HG03039 (cell line): ENCODE measurements around the gene SUPT3H.

ENCODE experiments used
- ATAC-seq: cut with Tn5 transposase; IDR thresholded peaks from one replicate; pipeline ENCODE4 v1.9.1; 2021; ENCODE audit warnings: mild to moderate bottlenecking, moderate library complexity; ENCODE audit not compliant: unreplicated experiment

SUPT3H gene

DNA sequence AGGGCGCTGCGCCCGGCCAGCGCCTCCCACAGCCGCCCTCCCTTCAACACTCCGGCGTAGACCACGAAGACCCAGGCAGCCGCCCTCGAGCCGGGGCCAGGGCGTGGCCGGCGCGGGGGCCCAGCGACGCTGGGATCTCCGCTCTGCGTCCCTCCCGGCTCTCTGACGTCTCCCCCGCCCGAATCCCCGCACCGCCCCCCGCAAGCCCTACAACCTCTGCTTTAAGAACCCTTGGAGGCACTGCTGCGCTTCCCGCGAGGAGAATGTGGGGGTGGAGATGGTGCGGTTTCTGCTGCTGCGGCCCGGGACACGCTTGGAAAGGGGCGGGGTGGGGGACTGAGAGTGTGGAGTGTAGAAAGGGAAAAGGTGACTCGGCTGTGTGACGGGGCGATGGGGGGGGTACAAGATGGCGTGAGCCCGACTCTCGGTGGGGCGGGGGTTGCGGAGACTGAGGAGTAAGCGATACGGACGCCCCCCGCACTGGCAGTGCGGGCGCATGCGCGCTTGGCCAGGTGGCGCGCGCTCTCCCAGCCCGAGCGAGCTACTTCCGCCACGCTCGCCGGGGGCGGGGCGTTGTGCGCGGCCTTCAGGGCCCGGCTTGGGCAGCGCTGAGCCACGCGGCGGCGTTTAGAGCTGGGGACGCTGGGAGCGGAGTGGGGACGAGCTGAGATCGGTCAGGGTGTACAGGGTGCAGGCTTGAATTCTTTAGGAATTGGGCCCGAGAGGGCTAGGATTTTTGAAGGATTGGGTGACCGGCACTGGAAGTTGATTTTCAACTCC, at the start of gene SUPT3H:
TSS of gene SUPT3H (minus strand) at position 381 of the 780 bp plus-strand sequence.
- peak; percentile 94 for ATAC-seq

DNA sequence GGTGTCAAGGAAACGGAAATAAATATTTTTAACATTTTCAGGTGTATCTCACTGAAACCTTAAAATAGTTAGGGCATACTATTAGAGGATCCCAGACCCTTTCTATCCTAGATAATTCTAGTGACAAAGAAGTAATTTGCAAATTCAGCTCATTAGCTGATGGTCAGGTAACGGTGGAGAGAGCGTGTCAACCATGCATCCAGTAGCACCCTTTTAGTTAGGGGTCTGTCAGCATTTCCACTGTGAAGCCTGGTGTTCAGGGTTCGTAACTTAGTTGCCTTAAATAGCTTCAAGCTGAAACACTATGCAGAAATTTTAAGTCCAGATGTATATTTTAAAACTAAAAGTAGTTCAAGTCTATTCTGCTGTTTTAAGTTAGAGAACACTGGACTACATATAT, 48.5 kb upstream of the SUPT3H start:
- no peak for ATAC-seq

DNA sequence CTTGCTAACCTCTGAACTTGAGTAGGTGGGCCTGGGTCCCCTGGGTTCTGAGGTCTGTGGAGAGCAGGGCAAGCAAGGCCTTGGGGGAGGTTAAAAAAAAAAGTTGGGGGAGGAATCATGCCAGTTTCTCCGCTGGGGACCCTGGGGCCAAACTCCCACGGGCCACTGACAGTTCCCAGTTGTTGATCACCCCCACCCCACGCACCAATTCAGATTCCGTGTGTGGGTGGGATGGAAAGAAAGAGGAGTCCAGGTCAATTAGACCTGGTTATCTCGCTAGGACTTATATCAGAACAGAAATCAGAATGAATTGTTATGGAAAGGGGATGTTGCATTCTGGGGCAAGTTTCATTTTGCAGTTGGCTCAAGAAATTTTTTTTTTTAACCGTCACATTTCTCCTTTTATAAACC, 46.7 kb upstream of the SUPT3H start:
- no peak for ATAC-seq

DNA sequence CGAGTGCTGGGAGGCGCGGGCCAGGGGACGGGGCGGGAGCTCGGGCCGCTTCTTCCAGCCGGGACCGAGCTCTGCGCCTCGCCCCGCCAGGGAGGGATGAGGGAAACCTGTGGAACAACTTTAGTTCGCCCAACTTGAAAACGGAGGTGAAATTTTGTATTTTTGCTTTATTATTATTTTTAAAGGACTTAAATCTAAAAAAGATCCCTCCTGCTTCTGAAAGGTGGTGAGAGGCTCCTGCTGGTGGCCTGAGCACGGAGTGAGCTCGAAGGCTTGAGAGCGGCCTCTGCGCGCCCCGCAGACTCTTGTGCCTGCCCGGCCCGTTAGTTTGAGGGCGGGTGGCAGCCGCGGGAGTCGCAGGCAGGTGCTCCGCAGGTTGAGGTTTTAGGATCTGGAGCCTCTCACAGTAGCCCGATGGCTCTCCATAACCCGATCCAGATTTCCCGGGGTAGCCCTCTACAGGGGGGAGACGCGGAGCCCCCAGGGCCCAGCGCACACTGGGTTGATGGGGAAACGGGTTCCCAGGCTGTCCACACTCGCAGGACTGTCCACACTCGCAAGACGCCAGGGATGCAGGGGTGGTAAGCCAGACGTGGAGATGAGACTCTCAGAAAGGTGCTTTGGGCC, 46.2 kb upstream of the SUPT3H start:
- no peak for ATAC-seq

DNA sequence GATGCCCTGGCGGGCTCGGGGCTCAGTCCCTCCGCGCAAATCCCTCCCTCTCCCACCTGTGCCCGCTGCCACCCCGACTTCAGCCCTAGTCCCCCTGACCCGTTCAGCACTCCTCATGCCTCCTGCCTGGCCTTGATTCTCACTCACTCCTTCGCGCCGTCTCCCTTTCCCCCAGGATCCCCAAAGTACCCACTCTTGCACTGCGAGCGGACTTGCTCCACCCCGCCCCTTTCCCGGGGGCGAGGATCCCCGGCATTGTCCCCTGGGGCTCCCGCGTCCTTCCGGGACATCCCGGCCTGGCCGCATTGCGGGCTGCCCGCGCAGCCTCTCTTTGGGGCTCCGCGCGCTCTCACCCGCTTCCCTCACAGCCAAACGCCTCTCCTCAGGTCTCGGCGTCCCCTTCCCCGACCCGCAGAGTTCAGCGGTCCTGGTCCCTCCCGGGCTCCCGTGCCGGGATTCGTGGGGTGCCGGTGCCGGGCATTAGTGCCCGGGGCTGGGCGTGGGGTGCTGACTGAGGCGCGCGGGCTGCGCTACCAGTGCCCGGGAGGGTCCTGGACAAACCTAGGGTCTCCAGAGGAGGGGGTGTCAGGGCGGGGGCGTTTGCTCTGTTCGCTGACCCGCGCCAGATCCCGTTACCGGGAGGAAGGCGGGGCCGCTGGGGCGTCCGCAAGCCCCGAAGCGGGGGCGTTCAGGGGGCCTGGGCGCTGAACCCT, 45.5 kb upstream of the SUPT3H start:
- no peak for ATAC-seq

DNA sequence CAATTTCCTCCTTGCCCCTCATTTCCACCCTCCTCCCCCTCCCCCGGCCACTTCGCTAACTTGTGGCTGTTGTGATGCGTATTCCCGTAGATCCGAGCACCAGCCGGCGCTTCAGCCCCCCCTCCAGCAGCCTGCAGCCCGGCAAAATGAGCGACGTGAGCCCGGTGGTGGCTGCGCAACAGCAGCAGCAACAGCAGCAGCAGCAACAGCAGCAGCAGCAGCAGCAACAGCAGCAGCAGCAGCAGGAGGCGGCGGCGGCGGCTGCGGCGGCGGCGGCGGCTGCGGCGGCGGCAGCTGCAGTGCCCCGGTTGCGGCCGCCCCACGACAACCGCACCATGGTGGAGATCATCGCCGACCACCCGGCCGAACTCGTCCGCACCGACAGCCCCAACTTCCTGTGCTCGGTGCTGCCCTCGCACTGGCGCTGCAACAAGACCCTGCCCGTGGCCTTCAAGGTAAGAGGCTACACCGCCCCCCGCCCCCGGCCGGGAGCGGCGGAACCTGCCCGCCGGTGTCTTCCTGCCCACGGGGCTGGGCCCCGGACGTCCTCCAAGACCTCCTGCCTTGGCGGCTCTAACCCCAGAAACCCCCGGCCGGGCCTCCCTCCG, 44.9 kb upstream of the SUPT3H start:
- no peak for ATAC-seq

DNA sequence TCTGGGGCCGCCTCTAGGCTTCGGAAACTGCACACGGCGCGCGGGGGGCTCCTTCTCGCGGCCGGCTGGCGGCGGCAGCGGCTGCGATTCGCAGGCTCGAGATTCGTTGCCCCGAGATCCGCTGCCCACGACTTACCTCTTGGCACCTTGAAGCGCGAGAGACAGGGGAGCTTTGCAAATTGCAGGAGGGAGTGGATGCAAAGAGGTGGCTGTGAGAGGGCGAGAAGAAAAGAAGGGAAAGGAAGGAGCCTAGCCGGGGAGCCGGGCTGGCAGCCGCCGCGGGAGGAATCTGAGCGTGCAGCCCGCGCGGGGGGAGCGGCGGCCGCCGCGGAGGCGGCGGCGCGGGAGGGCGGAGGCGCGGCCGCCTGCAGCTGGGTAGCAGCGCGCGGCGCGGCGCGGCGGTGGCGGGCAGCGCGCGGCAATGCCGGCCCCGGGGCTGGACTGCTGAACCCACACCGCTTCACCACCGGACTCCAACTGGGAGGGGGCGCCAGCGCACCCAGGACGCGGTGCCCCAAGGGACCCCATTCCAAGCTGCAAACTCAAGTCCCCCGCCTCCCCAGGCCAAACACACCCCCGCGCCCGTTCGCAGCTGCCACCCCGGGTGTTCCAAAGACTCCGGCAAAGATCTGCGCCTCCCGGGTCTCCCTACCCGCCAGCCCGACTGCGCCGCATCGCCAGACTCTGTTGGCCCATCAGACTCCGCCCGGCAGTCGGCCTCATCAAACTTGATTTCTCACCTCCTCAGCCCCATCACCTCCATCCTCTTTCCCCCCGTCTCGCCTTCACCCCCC, 44.2 kb upstream of the SUPT3H start:
- ATAC-seq: no peak

DNA sequence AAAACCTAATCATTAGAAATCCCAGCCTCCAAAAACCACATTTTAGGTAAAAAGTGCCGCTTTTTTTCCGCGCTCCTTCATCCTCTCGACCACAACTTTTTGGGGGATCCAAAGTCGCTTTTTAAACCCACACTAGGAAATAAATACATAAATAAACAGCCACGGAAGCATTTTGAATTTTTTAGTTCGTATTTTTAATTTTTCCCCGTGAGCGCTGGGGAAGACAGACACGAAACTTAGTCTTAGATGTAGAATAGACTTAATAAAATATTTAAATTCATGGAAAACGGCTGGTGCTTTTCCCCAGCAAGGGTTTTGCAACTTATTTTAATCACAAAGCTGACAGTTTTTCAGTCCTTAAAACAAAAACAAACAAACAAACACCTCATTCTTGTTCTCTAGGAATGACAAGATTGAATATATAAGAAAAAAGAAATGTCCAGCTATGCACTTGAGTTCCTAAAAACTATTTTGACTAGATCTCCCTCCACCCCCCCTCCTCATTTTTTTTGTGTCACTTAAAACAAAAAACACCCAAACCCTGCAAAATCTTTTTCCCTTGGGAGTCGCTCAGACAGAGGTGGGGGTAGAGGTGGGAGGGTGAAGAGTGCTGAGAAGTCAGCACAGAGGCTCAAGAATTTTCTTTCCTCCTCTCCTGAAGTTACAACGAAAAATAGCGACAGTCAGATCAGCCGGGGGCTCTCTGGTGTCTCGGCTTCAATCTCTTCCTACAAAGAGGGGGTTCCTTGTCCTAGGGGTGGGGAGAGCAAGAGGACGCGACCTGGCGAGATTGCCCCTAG, 43.4 kb upstream of the SUPT3H start:
- ATAC-seq: no peak

DNA sequence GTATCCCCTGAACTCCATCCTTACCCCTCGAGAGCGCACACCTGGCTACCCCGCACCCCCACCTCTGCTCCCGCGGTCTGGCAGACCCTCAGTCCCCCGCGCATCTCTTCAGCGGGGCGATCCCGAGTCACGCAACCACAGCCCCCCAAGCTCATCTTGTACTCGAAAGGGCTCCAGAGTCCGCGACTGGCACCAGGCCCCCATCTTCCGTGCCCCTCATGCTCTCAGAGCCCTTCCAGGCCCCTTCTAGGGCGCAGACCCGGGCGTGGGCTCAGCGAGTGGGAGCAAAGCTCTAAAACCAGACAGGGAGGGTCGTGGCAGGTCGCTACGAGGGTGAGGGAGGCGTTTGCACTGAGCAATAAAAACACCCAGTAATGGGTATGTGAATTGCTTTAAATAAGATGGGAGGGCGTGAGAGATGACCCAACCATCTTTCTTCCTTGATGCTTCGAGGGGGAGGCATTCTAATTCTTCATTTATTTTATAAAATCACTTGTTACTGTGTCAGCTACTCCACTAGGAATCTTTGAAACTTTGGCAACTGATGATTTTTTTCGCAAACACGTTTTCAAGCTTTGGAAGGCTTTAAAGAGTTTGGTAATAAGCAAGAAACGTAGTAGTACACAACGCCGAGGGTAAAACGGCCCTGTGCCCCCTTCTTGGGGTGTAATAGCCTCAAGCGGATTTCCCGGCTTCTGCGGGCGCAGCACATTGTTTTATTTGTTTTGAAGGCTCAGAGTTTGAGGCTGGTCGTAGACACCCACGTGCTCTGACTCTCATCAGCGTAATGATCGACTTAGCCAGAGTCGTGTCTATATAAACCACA, 42.6 kb upstream of the SUPT3H start:
- no peak for ATAC-seq

DNA sequence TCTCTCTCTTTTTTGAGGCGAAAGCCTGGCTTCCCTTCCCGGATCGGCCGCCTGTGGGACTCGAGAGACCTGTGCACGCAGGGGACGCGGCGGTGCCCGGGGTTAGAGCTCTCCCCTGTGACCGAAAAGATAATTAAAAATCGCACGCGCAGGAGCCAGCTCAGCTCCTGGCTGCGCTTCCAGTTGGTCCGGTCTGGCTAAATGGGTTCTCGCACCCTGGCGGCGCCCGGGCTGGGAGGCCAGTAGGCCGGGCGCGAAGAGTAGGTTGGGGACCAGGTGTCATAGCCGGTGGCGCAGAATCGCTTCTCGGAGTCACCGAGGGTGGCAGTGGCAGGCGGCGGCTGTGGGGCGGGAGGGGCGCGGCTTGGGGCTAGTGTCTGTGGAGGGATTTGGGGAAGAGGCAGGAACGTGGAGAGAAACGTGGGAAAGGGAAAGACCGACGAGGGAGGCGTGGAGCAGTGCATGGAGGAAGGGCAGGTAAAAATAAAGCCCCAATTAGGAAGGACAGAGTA, 41.9 kb upstream of the SUPT3H start:
- no peak for ATAC-seq

DNA sequence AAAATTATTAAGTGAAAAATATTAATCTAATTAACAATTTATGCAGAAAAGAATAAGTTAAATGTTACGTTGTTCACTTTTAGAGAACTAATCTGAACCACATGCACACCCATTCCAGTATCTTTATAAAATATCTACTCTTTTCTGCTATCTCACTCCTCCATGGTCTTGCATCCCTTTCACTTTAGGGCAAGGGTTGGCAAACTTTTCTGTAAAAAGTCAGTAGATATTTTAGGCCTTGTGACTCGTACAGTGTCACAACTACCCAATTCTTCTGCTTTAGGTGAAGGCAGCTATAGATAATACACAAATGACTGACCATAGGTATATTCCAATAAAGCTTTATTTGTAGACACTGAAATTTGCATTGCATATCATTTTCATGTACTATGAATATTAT, 39.7 kb upstream of the SUPT3H start:
- ATAC-seq: no peak

DNA sequence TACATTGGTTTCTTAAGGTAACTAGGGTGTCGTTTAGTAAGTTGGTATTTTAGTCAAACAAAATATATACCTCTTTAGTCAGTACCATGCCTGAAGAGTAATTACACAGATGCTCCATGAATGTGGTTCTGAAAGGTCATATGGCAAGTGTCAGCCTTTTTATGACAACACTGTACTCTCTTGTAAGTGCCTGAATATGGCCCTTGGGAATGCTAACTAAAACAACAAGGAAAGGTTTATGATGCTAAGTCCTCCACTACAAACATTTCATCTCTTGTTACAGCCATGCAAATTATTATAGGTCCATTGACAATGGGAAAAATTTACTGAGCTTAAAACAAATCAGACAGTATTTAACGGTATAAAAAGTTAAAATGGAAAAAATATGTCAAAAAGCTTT, 39.0 kb upstream of the SUPT3H start:
- ATAC-seq: no peak

DNA sequence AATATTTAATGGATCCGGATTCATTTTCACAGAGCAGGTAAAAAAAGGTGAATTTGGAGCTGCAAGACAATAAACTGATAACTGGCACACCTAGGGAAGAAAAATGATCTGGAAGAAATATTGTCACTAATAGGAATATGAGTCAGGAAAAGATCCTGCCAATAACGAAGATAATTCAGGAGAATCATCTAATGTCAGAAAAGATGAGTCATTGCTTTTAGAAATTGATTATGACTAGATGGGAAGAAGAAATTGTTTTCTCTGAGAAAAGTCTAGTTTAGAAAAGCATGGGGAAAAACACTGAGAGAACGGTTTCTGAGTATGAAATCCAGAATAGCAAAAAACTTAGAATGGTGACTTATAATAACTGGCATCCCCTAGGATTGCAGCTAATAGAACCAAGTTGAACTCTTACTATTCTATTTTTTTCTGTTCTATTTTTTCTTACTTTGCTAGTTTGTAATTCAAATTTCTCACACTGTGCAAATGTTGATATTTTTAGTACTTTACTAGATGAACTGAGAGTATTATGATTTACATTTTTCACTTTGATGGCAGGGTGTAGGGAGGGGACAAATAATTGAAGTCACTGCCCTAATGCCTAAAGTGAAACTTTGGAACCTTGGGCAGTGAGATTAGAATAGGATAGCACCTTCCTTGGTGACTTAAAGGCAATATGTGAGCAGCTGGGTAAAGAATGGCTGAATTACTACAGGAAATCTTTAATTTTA, 38.2 kb upstream of the SUPT3H start:
- ATAC-seq: no peak

DNA sequence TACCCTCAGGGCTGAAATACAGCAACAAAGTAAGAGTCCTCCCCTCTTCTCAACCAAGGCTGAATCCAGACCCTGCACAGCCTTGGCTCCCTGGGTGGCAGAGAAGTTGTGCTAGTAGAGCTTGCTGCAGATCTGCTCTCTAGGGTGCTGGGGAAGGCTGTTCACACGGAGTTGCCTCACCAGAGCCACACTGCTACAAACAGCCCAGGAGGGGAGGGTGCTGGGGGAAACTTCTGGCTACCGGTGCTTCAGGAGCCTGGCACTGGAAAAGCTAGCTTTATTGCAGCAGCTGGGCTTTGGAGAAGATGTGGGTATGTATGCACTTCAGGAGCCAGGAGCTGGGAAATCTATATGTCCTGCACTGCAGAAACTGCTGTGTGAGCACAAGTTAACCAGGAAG, 37.6 kb upstream of the SUPT3H start:
- no peak for ATAC-seq

DNA sequence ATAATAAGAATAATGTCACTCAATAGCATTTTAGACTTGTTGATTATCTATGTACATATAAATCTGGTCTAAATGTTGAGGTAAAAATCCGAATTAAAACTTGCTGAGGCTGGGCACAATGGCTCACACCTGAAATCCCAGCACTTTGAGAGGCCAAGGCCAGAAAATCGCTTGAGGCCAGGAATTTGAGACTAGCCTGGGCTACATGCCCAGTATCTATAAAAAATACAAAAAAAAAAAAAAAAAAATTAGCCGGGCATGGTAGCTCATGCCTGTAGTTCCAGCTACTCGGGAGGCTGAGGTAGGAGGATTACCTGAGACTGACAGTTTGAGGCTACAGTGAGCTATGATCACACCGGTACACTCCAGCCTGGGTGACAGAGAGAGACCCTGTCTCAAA, 34.2 kb upstream of the SUPT3H start:
- ATAC-seq: no peak

DNA sequence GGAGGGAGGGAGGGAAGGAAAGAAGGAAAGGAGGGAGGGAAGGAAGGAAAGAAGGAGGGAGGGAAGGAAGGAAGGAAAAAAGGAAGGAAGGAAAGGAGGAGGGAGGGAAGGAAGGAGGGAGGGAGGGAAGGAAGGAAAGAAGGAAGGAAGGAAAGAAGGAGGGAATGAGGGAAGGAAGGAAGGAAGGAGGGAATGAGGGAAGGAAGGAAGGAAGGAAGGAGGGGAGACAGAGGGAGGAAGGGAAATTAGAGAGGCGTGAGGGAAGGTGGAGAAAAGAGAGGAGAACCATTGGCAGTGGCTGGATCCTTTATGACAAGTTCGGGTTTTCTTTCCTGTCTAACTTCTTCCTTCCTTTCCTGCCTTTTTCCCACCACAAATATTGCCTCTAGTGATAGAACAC, 22.3 kb upstream of the SUPT3H start:
- no peak for ATAC-seq

DNA sequence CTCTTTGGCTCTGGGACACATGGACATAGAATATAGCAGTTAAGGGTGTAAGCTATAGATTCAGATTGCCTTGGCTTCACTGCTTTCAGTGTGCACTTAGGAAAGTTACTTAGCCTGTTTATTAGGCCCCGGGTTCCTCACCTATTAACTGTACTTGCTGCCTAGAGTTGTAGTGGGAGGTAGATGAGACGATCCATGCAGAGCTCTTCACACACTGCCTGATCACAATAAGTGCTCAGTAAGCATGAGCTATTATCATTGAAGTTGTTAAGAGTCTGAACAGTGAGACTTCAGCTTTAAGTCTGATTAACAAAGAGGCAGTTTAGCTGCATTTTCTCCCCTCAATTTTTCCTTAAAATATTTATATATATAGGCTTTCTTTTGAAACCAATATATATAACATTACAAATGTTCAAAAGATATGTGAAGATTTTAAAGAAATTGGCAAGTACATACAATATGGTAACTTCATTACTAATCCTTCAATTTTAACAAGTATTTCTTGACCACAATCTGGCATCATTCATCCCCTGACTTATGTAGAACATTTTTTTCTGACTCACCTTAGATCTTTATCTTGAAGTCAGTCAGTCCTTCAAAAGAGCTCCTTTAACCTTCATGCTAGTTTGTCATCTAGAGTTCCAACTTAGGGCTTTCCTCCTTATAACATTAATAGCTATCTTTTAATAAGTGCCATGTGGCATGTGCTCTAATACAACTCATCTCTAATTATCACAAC, 20.5 kb upstream of the SUPT3H start:
- no peak for ATAC-seq
